ENCODE data around the gene SRSF5.

The SRSF5 gene

DNA sequence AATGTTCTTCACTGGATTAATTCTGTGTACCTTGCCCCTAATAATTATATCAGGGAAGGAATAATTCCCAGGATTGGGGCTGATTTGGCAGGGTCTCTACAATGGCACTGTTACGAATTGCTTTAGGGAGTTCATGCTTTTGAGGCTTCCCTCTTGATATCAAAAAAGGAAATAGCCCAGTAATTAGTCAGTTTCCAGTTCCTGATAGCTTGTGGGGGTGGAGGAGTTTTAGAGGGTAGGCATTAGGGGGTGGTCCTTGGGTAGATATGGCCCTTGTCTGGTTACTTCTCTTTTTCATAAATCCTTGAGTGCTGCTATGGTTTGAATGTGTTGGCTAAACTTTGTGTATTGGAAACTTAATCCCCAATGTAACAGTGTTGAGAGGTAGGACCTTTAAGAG lies 6.1 kb upstream of the SRSF5 start:
- TF ChIP-seq CTCF (conservative IDR thresholded peaks at IDR 0.05; ENCODE audit: low read length) (no peak), EZH2phosphoT487 (IDR thresholded peaks at IDR 0.05; ENCODE audit: borderline replicate concordance) (no peak)
- peak overlapping the region; percentile 71 for H2AFZ ChIP-seq (ENCODE audit: low read length)
- no peaks in the 10 kb centered on the region for H3K9me2 ChIP-seq (replicated peaks; ENCODE audit: low read depth, low read length)
- H3K4me3 ChIP-seq (ENCODE audit: low read length, poor library complexity, severe bottlenecking) = no peak overlapping the region
- no peaks in the 10 kb centered on the region for H3K36me3 ChIP-seq (ENCODE audit: insufficient read depth, low read length)
- peaks cover 5% of the 10 kb centered on the region for H3K4me1 ChIP-seq (ENCODE audit: insufficient read depth, low read length, poor library complexity, severe bottlenecking)
- H3F3A ChIP-seq (ENCODE audit: low read depth) = no peaks in the 10 kb centered on the region
- no peak overlapping the region for H3K9ac ChIP-seq (ENCODE audit: low read depth, low read length, poor library complexity, severe bottlenecking)
- H3K79me2 ChIP-seq (ENCODE audit: insufficient read depth, low read length) = no peaks in the 10 kb centered on the region
- H3K9me3 ChIP-seq (ENCODE audit: insufficient read depth, low read depth, low read length) = no peaks in the 10 kb centered on the region
- H3K27me3 ChIP-seq (ENCODE audit: insufficient read depth, low read length, poor library complexity, severe bottlenecking) = no peaks in the 10 kb centered on the region
- no peak overlapping the region for H3K4me2 ChIP-seq (ENCODE audit: low read depth, low read length, poor library complexity, severe bottlenecking)
- no peaks in the 10 kb centered on the region for H4K20me1 ChIP-seq (ENCODE audit: insufficient read depth, low read length, poor library complexity, severe bottlenecking)

DNA sequence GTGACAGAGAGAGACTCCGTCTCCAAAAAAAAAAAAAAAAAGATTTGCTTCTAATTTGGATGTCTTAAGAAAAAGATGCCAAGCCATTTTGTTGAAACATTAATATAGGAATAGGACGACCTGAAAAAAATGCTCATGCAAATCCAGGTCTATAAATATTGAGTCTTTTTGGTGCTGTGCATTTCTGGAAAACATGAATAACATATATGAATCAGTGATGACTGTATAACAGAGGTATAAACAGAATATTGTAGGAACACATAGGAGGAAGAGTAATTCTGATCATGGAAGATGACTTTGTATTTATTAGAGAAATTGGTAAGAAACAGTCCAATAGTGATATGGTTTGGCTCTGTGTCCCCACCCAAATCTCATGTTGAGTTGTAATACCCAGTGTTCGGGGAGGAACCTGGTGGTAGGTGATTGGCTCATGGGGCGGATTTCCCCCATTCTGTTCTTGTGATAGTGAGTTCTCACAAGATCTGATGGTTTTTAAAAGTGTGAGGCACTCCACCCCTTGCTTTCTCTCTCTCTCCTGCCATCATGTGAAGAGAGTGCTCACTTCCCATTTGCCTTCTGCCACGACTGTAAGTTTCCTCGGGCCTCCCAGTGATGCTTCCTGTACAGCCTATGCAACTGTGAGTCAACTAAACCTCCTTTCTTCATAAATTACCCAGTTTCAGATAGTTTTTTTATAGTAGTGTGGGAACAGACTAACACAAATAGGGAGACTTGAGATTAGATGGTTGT lies 3.0 kb upstream of the SRSF5 start:
- Histone ChIP-seq H3K4me3 (ENCODE audit: low read length, poor library complexity, severe bottlenecking) (no peak overlapping the region), H3K9me2 (replicated peaks; ENCODE audit: low read depth, low read length) (no peaks in the 10 kb centered on the region), H3K4me2 (ENCODE audit: low read depth, low read length, poor library complexity, severe bottlenecking) (no peak overlapping the region), H3K79me2 (ENCODE audit: insufficient read depth, low read length) (peaks cover 26% of the 10 kb centered on the region), H3K9me3 (ENCODE audit: insufficient read depth, low read depth, low read length) (no peaks in the 10 kb centered on the region), H3F3A (ENCODE audit: low read depth) (no peaks in the 10 kb centered on the region), H4K20me1 (ENCODE audit: insufficient read depth, low read length, poor library complexity, severe bottlenecking) (peaks cover 18% of the 10 kb centered on the region), H3K36me3 (ENCODE audit: insufficient read depth, low read length) (peaks cover 12% of the 10 kb centered on the region), H2AFZ (ENCODE audit: low read length) (no peak overlapping the region), H3K4me1 (ENCODE audit: insufficient read depth, low read length, poor library complexity, severe bottlenecking) (peaks cover 15% of the 10 kb centered on the region), H3K27me3 (ENCODE audit: insufficient read depth, low read length, poor library complexity, severe bottlenecking) (peaks cover 10% of the 10 kb centered on the region), H3K9ac (ENCODE audit: low read depth, low read length, poor library complexity, severe bottlenecking) (no peak overlapping the region)
- TF ChIP-seq EZH2phosphoT487 (IDR thresholded peaks at IDR 0.05; ENCODE audit: borderline replicate concordance) (no peak), CTCF (conservative IDR thresholded peaks at IDR 0.05; ENCODE audit: low read length) (no peak)

DNA sequence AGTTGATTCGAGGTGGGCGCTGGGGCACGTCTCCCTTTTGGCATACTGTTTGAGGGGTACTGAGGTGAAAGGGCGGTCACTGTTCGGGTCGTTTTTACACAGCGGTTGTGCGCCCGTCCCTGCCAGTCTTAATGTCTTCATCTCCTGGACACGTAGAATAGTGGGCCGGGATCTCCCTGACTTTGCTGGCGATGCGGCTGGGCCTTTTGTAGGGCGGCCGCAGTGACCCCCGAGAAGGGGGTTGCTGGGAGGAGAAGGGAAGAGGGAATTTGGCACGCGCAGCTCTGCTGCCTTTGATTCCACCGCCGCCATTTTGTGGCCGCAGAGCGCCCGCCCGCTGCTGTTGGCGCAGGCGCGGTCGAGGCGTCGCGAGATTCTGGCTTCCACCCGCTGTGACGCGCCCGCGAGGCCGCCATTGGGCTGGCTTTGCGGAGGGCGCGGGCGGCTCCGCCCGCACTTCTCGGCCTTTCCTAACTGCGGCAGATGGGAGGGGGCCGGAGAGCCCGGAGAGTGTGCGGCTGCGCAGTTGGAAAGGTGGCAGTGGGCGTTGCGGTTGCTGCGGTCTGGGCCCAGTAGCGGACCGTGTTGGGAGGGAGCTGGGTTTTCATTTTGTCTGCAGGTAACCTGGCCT lies 542 bp downstream of the SRSF5 start:
- TF ChIP-seq CTCF (conservative IDR thresholded peaks at IDR 0.05; ENCODE audit: low read length) (no peak), EZH2phosphoT487 (IDR thresholded peaks at IDR 0.05; ENCODE audit: borderline replicate concordance) (no peak)
- peaks cover 52% of the 10 kb centered on the region for H4K20me1 ChIP-seq (ENCODE audit: insufficient read depth, low read length, poor library complexity, severe bottlenecking)
- H2AFZ ChIP-seq (ENCODE audit: low read length) = peak overlapping the region; percentile 67; the same call in 1 of the 2 replicates
- peaks cover 39% of the 10 kb centered on the region for H3K4me1 ChIP-seq (ENCODE audit: insufficient read depth, low read length, poor library complexity, severe bottlenecking)
- H3F3A ChIP-seq (ENCODE audit: low read depth) = no peaks in the 10 kb centered on the region
- no peaks in the 10 kb centered on the region for H3K9me3 ChIP-seq (ENCODE audit: insufficient read depth, low read depth, low read length)
- peak overlapping the region; percentile 98 for H3K4me2 ChIP-seq (ENCODE audit: low read depth, low read length, poor library complexity, severe bottlenecking)
- H3K9ac ChIP-seq (ENCODE audit: low read depth, low read length, poor library complexity, severe bottlenecking) = peak overlapping the region; percentile 100
- H3K79me2 ChIP-seq (ENCODE audit: insufficient read depth, low read length) = peaks cover 60% of the 10 kb centered on the region
- no peaks in the 10 kb centered on the region for H3K9me2 ChIP-seq (replicated peaks; ENCODE audit: low read depth, low read length)
- peaks cover 10% of the 10 kb centered on the region for H3K27me3 ChIP-seq (ENCODE audit: insufficient read depth, low read length, poor library complexity, severe bottlenecking)
- H3K4me3 ChIP-seq (ENCODE audit: low read length, poor library complexity, severe bottlenecking) = peak overlapping the region; percentile 99
- H3K36me3 ChIP-seq (ENCODE audit: insufficient read depth, low read length) = peaks cover 47% of the 10 kb centered on the region

Data from Loucy (cell line).